RPMI8226 (cell line): Measurements from ENCODE around the gene PPM1J.
"Not testable (repeated sequence)": the region's sequence is repeated elsewhere in the genome, so short reads cannot be mapped to it uniquely, and the experiment has no call there.

Experiments used
- DNase-seq: peaks from one replicate; pipeline ENCODE4 v3.0.0-alpha.2; 2015

PPM1J gene

DNA sequence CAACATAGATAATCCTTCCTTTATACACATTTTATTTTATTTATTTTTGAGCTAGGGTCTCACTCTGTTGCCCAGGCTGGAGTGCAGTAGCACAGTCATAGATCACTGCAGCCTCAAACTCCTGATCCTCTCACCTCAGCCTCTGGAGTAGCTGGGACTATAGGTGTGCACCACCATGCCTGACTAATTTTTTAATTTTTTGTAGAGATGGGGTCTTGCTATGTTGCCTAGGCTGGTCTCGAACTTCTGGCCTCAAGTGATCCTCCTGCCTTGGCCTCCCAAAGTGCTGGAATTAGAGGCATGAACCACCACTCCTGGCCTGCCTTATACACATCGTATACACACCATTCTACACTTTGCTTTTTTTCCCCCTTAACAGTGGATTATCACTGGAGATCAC is 6.2 kb upstream of the PPM1J start:
- DNase-seq: not testable (repeated sequence)

GRCh38 chr1:112720800-112721199 is 5.7 kb upstream of the PPM1J start:
- no peak for DNase-seq

DNA sequence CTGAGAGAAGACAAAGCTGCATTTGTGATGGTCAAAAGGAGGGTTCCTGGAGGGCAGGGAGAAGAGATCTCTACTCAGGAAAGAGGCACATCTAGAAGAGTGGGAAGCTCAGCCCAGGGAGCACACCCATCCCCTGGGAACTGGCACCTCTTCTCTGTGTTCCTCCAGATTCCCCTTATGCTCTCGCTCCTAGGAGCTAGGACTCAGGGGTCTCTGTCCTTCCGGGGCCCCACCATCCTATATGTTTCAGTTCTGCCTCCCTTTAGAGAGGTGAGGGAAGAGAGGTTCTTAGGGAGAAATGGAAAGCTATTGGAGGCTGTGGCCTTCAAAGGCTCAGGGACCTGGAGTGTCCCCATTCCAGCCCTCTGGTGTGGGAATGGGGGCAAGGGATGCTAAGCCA is 4.6 kb upstream of the PPM1J start:
- no peak for DNase-seq

- peak; percentile 74 for DNase-seq
These were observed 3.7 kb upstream of the PPM1J start for GRCh38 chr1:112718691-112719418.

- no peak for DNase-seq
These were observed 2.2 kb upstream of the PPM1J start for GRCh38 chr1:112717263-112717873.

- DNase-seq: peak; percentile 66
These were observed 1.1 kb upstream of the PPM1J start for GRCh38 chr1:112716133-112716720.

GRCh38 chr1:112714313-112715263 is 544 bp downstream of the PPM1J start:
- no peak for DNase-seq

DNA sequence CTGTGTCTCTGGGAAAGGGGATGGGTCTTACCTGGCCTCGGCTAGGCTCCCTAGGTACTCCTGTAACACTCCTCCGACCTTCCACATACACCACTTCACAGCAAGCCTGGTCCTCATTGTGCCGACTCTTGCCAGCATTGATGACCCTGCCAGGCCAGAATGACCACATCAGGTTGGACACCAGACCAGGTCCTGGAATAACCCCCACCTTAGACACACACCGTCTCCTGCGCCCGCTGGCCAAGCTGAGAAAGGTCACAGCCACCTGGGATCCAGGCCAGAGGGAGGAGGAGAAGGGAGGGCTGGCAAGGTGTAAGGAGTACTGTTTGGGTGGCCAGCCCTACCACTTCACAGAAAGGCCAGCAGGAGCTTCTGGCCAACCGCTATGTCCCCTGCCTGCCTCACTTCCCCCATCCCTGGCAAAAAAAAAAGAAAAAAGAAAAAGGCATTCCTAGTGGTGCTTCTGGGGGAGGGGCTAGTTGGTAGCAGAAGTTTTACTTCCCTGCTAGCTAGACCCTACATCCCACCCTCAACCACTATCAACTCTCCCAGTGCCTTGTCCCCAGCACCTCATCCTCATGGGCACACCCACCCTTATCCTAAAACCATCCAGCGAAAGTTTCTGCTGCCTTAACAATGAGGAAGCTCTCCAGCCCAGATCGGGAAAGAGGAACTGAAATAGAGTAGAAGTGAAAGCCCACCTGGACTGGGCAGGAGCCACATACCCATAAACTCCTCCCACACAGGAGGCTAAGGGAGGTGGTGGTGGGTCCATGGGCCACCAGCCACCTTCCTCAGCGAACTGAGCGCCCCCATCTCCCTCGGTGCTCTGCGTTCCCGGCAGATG is 1.4 kb downstream of the PPM1J start:
- peak; percentile 80 for DNase-seq

- DNase-seq: no peak
These were observed 2.4 kb downstream of the PPM1J start for GRCh38 chr1:112712701-112713128.

DNA sequence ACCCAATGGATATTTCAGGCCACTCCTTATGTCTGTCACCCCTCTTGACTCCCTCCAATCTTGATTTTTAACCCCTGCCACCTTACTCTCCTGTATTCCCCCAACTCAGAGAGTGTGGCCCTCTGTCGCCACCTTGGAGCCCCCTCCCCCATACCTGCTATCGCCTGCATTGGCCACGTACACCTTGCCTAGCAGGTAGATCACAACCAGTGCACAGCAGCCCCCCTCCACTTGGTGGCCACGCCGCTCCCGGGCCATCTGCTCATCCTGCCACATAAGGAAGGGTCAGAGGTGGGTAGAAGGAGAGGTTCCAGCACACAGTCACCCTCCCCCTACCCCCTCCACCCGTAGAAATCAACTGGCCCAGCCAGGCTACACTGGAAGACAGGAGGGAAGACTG is 2.9 kb downstream of the PPM1J start:
- no peak for DNase-seq

- no peak for DNase-seq
These were observed 3.5 kb downstream of the PPM1J start for GRCh38 chr1:112711670-112712069.

DNA sequence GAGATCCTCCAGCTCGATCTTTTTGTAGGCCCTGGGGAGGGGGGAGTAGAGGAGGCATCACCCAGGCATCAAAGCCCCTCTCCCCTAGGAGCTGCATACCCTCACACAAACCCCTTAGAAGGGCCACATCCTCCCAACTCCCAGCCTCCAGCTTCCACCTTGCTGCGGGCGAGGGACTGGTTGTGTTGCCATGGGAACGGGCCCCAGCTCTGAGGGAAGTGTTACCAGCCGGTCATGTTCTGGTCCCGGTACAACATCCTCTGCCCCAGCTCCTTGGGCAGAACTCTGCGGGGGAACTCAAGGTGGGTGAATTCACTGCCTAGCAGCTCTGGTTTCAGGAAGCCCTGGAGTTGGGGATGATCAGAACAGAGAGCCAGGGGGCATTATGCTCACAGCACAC is 4.1 kb downstream of the PPM1J start:
- no peak for DNase-seq

GRCh38 chr1:112710586-112710985 is 4.5 kb downstream of the PPM1J start:
- no peak for DNase-seq

DNA sequence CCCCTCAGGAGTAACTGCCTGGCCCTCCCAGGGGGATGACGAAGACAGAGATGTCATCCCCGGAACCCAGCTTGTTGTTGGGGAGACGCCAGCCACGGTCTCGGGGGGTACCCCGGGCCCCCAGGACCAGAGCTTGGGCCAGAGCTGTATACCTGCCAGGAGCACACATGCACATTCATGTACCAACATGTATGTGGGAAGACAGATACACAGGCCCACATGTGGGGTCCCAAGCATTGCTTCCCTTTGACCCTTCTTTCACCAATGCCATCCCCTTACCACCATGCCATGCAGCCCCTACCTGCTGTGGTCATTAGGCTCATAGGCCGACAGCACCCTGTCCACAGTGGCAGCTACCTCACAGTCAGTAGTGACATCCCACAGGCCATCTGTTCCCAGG is 5.0 kb downstream of the PPM1J start:
- DNase-seq: no peak

- no peak for DNase-seq
These were observed 6.6 kb downstream of the PPM1J start for GRCh38 chr1:112708489-112708888.

GRCh38 chr1:112708002-112708448 is 7.1 kb downstream of the PPM1J start:
- no peak for DNase-seq

GRCh38 chr1:112707221-112708001 is 7.7 kb downstream of the PPM1J start:
- DNase-seq: peak; percentile 70

DNA sequence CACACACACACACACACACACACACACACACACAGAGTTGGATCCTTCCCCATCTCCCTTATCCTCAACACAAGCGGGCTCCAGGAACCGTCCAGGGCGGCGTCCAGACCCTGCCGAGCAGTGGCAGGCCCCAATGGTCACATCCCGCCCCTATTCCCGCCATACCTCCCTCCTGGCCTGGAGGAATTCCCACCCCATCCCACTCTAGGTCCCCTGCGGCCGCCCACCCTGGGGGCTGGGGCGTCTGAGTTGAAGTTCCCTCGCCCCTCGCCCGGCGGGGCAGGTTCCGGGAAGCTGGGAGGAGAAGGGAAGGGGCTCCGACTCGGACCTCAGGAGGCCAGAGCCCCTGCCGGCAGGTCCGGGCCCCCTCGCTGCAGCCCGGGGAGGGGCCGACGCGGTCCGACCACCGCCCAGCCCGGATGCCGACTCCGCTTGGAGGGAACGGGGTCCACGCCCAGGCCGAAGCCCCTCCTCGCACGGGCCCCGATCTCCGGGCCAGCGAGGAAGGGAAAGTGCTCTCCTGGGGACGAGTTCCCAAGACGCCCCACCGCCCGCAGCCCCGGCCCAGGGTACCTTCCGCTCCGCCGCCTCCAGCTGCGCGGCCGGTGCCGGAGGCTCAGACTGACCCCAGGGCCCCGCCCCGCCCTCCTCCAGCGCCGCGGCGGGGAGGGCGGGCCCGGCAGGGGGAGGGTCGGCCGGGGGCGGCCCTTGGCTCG is 8.5 kb downstream of the PPM1J start, which contains the start of gene RHOC:
Gene RHOC, minus strand, starts transcription at position 623 of the 716 bp plus-strand sequence. CDS start 3,328 bp downstream, outside the sequence.
- peak; percentile 65 for DNase-seq

- DNase-seq: peak; percentile 57
These were observed 10.1 kb downstream of the PPM1J start for GRCh38 chr1:112704934-112705627.
